ENCODE results near the gene LMNA. TPM values are rescaled to one million over a fixed set of nuclear protein-coding genes. Genes with fewer than 3 reads are reported as not detected.
A peak's percentile ranks its signal among the peaks of the same experiment; 100 is the strongest.

Gene LMNA
- total RNA-seq, 1 donor from 2014 or later = 92.7 TPM

GRCh38 chr1:156077430-156077760 is 37.1 kb upstream of the LMNA start:
- no peak for DNase-seq (ENCODE audit: low spot score, unreplicated experiment)
- H3K4me3 Mint-ChIP-seq (ENCODE audit: low read depth) = peak overlapping the region; percentile 99
- peaks cover 62% of the 10 kb centered on the region for H3K4me1 Mint-ChIP-seq (ENCODE audit: low read depth)
- no peak for TF ChIP-seq CTCF (IDR thresholded peaks at IDR 0.05; ENCODE audit: unreplicated experiment)
- H3K27ac Mint-ChIP-seq = peak overlapping the region; percentile 63
- H3K9me3 Mint-ChIP-seq (ENCODE audit: low read depth) = no peaks in the 10 kb centered on the region
- H3K36me3 Mint-ChIP-seq (ENCODE audit: insufficient read depth) = peaks cover 38% of the 10 kb centered on the region
- H3K27me3 Mint-ChIP-seq = no peaks in the 10 kb centered on the region

GRCh38 chr1:156078728-156079127 is 35.8 kb upstream of the LMNA start:
- DNase-seq (ENCODE audit: low spot score, unreplicated experiment) = no peak
- no peak for TF ChIP-seq CTCF (IDR thresholded peaks at IDR 0.05; ENCODE audit: unreplicated experiment)
- Mint-ChIP-seq H3K4me1 (ENCODE audit: low read depth) (peaks cover 62% of the 10 kb centered on the region), H3K9me3 (ENCODE audit: low read depth) (no peaks in the 10 kb centered on the region), H3K4me3 (ENCODE audit: low read depth) (peak overlapping the region; percentile 99), H3K36me3 (ENCODE audit: insufficient read depth) (peaks cover 36% of the 10 kb centered on the region), H3K27ac (peak overlapping the region; percentile 63), H3K27me3 (no peaks in the 10 kb centered on the region)

GRCh38 chr1:156079762-156080161 is 34.7 kb upstream of the LMNA start:
- no peak for TF ChIP-seq CTCF (IDR thresholded peaks at IDR 0.05; ENCODE audit: unreplicated experiment)
- peak overlapping the region; percentile 99 for H3K4me3 Mint-ChIP-seq (ENCODE audit: low read depth)
- no peak for DNase-seq (ENCODE audit: low spot score, unreplicated experiment)
- H3K36me3 Mint-ChIP-seq (ENCODE audit: insufficient read depth) = peaks cover 34% of the 10 kb centered on the region
- no peaks in the 10 kb centered on the region for H3K27me3 Mint-ChIP-seq
- H3K4me1 Mint-ChIP-seq (ENCODE audit: low read depth) = peaks cover 65% of the 10 kb centered on the region
- peak overlapping the region; percentile 98 for H3K27ac Mint-ChIP-seq
- no peaks in the 10 kb centered on the region for H3K9me3 Mint-ChIP-seq (ENCODE audit: low read depth)

- Mint-ChIP-seq H3K4me1 (ENCODE audit: low read depth) (peaks cover 66% of the 10 kb centered on the region), H3K27ac (peak overlapping the region; percentile 98), H3K36me3 (ENCODE audit: insufficient read depth) (peaks cover 32% of the 10 kb centered on the region), H3K9me3 (ENCODE audit: low read depth) (no peaks in the 10 kb centered on the region), H3K27me3 (no peaks in the 10 kb centered on the region), H3K4me3 (ENCODE audit: low read depth) (peak overlapping the region; percentile 99)
- DNase-seq (ENCODE audit: low spot score, unreplicated experiment) = no peak
- TF ChIP-seq CTCF (IDR thresholded peaks at IDR 0.05; ENCODE audit: unreplicated experiment) = no peak
Measured at GRCh38 chr1:156080241-156080862, 34.2 kb upstream of the LMNA start.

GRCh38 chr1:156080863-156081179 is 33.7 kb upstream of the LMNA start:
- TF ChIP-seq CTCF (IDR thresholded peaks at IDR 0.05; ENCODE audit: unreplicated experiment) = no peak
- peaks cover 63% of the 10 kb centered on the region for H3K4me1 Mint-ChIP-seq (ENCODE audit: low read depth)
- no peak for DNase-seq (ENCODE audit: low spot score, unreplicated experiment)
- peak overlapping the region; percentile 98 for H3K27ac Mint-ChIP-seq
- no peaks in the 10 kb centered on the region for H3K9me3 Mint-ChIP-seq (ENCODE audit: low read depth)
- peak overlapping the region; percentile 99 for H3K4me3 Mint-ChIP-seq (ENCODE audit: low read depth)
- H3K36me3 Mint-ChIP-seq (ENCODE audit: insufficient read depth) = peaks cover 28% of the 10 kb centered on the region
- H3K27me3 Mint-ChIP-seq = no peaks in the 10 kb centered on the region
